Neural crest cell (in vitro differentiated cells): ENCODE data around the gene GTF2IRD1. TPM values are rescaled to one million over a fixed set of nuclear protein-coding genes. Genes with fewer than 3 reads are reported as not detected.
"Not testable (repeated sequence)": the region's sequence is repeated elsewhere in the genome, so short reads cannot be mapped to it uniquely, and the experiment has no call there.

Experiments used
- DNase-seq: peaks from one replicate; pipeline ENCODE4 v3.0.0; 2021; ENCODE audit warnings: low read depth, mixed read lengths, low spot score
- H3K27ac Mint-ChIP-seq: one replicate; pipeline ENCODE4 v1.8.0; 2021; ENCODE audit warnings: mild to moderate bottlenecking, mixed read lengths; ENCODE audit not compliant: unreplicated experiment
- H3K27me3 Mint-ChIP-seq: 2 replicates; pipeline ENCODE4 v1.8.0; 2021; ENCODE audit warnings: low read depth, mild to moderate bottlenecking, mixed read lengths
- H3K36me3 Mint-ChIP-seq: 2 replicates; pipeline ENCODE4 v1.8.0; 2021; ENCODE audit warnings: low read depth, mild to moderate bottlenecking, mixed read lengths
- H3K4me1 Mint-ChIP-seq: 2 replicates; pipeline ENCODE4 v1.8.0; 2021; ENCODE audit warnings: mixed read lengths
- H3K4me3 Mint-ChIP-seq: one replicate; pipeline ENCODE4 v1.8.0; 2021; ENCODE audit warnings: mild to moderate bottlenecking, mixed read lengths
- H3K9me3 Mint-ChIP-seq: 2 replicates; pipeline ENCODE4 v1.8.0; 2021; ENCODE audit warnings: mixed read lengths
- total RNA-seq: library from RNA; stranded (reverse); gene quantifications from 2 replicates; pipeline ENCODE4 v1.2.1, GENCODE V29; 2021
- TF ChIP-seq, protein P1 (sequence below): fragments of 200-600 bp; sonication (generic); conservative IDR thresholded peaks from 2 replicates; pipeline ENCODE4 v1.5.0; 2021; ENCODE audit warnings: antibody characterized with exemption, mild to moderate bottlenecking

The GTF2IRD1 gene
- total RNA-seq, 1 donor from 2014 or later, result 50.1 TPM

DNA sequence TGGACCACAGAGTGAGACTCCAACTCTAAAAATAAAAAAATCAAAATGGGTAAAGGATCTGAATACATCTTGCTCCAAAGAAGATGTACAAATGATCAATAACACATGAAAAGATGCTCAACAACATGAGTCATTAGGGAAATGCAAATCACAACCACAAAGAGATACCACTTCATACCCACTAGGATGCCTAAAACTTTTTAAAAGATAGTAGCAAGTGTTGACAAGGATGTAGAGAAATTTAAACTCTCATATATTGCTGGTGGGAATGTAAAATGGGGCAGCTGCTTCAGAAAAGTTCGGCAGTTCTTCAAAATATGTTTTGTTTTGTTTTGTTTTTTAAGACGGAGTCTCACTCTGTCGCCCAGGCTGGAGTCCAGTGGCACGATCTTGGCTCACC, 45.7 kb upstream of the GTF2IRD1 start:
- Mint-ChIP-seq H3K4me3 (no peak overlapping the region), H3K4me1 (no peaks in the 10 kb centered on the region), H3K9me3 (no peaks in the 10 kb centered on the region), H3K36me3 (no peaks in the 10 kb centered on the region), H3K27ac (no peak overlapping the region), H3K27me3 (no peaks in the 10 kb centered on the region)
- DNase-seq, result no peak
- TF ChIP-seq, protein P1, sequence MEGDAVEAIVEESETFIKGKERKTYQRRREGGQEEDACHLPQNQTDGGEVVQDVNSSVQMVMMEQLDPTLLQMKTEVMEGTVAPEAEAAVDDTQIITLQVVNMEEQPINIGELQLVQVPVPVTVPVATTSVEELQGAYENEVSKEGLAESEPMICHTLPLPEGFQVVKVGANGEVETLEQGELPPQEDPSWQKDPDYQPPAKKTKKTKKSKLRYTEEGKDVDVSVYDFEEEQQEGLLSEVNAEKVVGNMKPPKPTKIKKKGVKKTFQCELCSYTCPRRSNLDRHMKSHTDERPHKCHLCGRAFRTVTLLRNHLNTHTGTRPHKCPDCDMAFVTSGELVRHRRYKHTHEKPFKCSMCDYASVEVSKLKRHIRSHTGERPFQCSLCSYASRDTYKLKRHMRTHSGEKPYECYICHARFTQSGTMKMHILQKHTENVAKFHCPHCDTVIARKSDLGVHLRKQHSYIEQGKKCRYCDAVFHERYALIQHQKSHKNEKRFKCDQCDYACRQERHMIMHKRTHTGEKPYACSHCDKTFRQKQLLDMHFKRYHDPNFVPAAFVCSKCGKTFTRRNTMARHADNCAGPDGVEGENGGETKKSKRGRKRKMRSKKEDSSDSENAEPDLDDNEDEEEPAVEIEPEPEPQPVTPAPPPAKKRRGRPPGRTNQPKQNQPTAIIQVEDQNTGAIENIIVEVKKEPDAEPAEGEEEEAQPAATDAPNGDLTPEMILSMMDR, result no peak

DNA sequence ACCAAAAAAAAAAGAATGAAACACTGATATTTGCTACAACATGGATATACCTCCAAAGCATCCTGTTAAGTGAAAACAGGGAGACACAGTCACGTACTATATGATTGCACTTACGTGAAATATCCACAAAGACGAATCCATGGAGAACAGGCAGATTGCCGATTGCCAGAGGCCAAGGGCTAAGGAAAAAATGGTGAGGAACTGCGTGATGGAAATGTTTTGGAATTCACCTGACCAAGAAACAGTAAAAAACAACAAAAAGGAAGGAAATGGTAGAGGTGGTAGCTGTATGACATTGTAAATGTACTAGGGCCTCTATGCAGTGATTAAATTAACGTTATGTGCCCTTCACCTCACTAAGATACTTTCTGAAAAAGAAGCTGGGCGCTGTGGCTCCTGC, 44.1 kb upstream of the GTF2IRD1 start:
- Mint-ChIP-seq H3K36me3 (no peaks in the 10 kb centered on the region), H3K27me3 (no peaks in the 10 kb centered on the region), H3K27ac (no peak overlapping the region), H3K4me1 (no peaks in the 10 kb centered on the region), H3K9me3 (no peaks in the 10 kb centered on the region), H3K4me3 (no peak overlapping the region)
- DNase-seq, result no peak
- TF ChIP-seq, protein P1, result no peak

DNA sequence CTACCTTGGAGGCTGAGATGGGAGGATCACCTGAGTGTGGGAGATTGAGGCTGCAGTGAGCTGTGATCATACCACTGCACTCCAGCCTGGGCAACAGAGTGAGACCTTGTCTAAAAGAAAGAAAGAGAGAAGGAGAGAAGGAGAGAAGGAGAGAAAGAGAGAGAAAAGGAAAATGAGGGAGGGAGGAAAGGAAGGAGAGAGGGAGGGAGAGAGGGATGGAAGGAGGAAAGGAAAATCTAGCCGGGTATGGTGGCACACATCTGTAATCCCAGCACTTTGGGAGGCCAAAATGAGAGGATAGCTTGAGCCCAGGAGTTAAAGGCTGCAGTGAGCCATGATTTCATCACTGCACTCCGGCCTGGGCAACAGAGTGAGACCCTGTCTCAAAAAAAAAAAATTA, 42.9 kb upstream of the GTF2IRD1 start:
- Mint-ChIP-seq H3K27ac (no peak overlapping the region), H3K36me3 (no peaks in the 10 kb centered on the region), H3K4me3 (no peak overlapping the region), H3K4me1 (no peaks in the 10 kb centered on the region), H3K9me3 (no peaks in the 10 kb centered on the region), H3K27me3 (no peaks in the 10 kb centered on the region)
- DNase-seq, result no peak
- TF ChIP-seq, protein P1, result no peak

DNA sequence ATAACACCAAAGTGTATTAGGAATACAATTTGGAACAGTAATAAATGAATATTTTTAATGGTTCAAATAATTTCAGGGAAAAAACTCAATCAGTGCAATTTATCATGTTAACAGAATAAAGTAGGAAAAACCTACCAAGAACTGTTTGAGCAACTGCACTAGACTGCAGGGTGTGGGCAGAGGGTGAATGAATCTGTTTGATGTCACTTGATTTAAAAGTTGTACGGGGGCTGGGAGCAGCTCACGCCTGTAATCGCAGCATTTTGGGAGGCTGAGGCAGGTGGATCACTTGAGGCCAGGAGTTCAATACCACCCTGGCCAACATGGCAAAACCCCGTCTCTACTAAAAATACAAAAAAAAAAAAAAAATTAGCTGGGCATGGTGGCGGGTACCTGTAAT, 42.1 kb upstream of the GTF2IRD1 start:
- not testable (repeated sequence) for DNase-seq, H3K27ac Mint-ChIP-seq, H3K36me3 Mint-ChIP-seq, H3K4me1 Mint-ChIP-seq, H3K4me3 Mint-ChIP-seq, H3K27me3 Mint-ChIP-seq, H3K9me3 Mint-ChIP-seq

DNA sequence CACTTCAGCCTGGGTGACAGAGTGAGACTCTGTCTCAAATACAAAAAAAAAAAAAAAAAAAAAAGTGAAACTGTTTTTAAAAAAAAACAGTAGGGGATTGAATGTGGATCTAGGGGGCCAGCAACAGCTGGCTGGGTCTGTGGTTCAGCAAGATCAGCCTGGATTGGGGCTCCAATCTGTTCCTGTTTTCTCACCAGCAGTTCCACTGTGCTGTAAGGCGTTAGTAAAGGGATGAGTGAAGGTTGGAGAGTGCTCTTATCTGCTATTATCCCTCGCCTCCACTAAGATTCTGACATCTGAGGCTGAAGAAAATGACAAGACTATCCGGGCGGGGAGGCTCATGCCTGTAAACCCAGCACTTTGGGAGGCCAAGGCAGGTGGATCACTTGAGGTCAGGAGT, 41.6 kb upstream of the GTF2IRD1 start:
- Mint-ChIP-seq H3K4me1 (no peaks in the 10 kb centered on the region), H3K27ac (no peak overlapping the region), H3K4me3 (no peak overlapping the region), H3K27me3 (no peaks in the 10 kb centered on the region), H3K36me3 (no peaks in the 10 kb centered on the region), H3K9me3 (no peaks in the 10 kb centered on the region)
- TF ChIP-seq, protein P1, result no peak
- DNase-seq, result no peak

DNA sequence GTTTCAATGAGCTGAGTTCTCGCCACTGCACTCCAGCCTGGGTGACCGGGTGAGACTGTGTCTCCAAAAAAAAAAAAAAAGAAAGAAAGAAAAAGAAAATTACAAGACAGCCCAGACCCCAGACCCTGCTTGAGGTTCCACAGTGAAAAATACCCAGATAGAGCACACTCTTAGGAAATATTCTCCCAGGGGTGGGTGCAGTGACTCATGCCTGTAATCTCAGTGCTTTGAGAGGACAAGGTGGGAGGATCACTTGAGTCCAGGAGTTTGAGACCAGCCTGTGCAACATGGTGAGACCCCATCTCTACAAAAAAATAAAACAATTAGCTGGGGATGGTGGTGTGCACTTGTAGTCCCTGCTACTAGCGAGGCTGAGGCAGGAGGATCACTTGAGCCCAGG, 41.1 kb upstream of the GTF2IRD1 start:
- H3K36me3 Mint-ChIP-seq, result no peaks in the 10 kb centered on the region
- no peak overlapping the region for H3K4me3 Mint-ChIP-seq
- no peak overlapping the region for H3K27ac Mint-ChIP-seq
- DNase-seq, result no peak
- H3K9me3 Mint-ChIP-seq, result no peaks in the 10 kb centered on the region
- H3K4me1 Mint-ChIP-seq, result no peaks in the 10 kb centered on the region
- TF ChIP-seq, protein P1, result no peak
- no peaks in the 10 kb centered on the region for H3K27me3 Mint-ChIP-seq

DNA sequence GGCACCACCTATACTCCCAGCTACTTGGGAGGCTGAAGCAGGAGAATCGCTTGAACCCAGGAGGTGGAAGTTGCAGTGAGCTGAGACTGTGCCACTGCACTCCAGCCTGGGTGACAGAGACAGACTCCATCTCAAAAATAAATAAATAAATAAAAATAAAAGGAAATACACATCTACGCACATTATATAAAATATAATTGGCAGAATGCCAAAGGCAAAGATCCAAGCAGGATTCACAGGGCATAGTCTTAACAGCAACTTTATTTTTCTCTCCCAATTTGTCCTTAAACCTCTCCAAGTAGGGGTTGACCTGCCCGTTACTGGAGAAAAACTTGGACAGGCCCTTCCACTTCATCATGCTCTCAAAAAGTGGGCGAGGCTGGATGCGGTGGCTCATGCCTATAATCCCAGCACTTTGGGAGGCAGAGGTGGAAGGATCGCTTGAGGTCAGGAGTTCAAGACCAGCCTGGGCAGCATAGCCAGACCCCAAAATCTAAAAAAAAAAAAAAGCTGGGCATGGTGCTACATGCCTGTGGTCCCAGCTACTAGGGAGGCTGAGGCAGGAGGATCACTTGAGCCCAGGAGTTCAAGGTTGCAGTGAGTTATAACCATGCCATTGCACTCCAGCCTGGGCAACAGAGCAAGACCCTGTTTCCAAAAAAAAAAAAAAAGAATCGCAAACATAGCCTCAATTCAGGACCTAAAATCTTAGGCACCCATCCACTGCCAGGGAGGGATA, 38.9 kb upstream of the GTF2IRD1 start:
- not testable (repeated sequence) for H3K36me3 Mint-ChIP-seq, H3K27ac Mint-ChIP-seq, DNase-seq, H3K27me3 Mint-ChIP-seq, H3K9me3 Mint-ChIP-seq, H3K4me3 Mint-ChIP-seq, H3K4me1 Mint-ChIP-seq
